CD4-positive, CD25-positive, alpha-beta regulatory T cell (primary cell): Measurements from ENCODE around the gene SEMA4G. TPM values are rescaled to one million over a fixed set of nuclear protein-coding genes. Genes with fewer than 3 reads are reported as not detected.

Experiments used
- ATAC-seq, 2 donors: fragments of 150-1000 bp; cut with Tn5 transposase; one replicate each; pipeline ENCODE4 v1.10.0; 2021; ENCODE audit warnings: low read depth in 2 of 2, moderate number of reproducible peaks in 2 of 2, moderate library complexity in 1 of 2
- DNase-seq, 3 donors: peaks; one replicate each; pipeline versions ENCODE4 v3.0.0 to v3.0.0-alpha.2; 2012 to 2022; ENCODE audit warnings: mixed read lengths in 1 of 3
- H3K27ac ChIP-seq: one replicate; pipeline ENCODE4 v1.7.0; 2013; ENCODE audit warnings: mild to moderate bottlenecking, low read length; ENCODE audit not compliant: insufficient read depth, poor library complexity, severe bottlenecking
- H3K27me3 ChIP-seq: one replicate; pipeline ENCODE4 v1.7.0; 2013; ENCODE audit warnings: low read length; ENCODE audit not compliant: control insufficient read depth, insufficient read depth
- H3K36me3 ChIP-seq: one replicate; pipeline ENCODE4 v1.7.0; 2013; ENCODE audit warnings: mild to moderate bottlenecking, low read length, moderate library complexity; ENCODE audit not compliant: control insufficient read depth, insufficient read depth
- H3K4me1 ChIP-seq: 2 replicates; pipeline ENCODE4 v1.7.0; 2013; ENCODE audit warnings: mild to moderate bottlenecking, low read length; ENCODE audit not compliant: insufficient read depth, control insufficient read depth, poor library complexity, severe bottlenecking
- H3K4me3 ChIP-seq: one replicate; pipeline ENCODE4 v1.7.0; 2013; ENCODE audit warnings: low read depth, mild to moderate bottlenecking, low read length, moderate library complexity
- H3K9me3 ChIP-seq, 2 experiments: 1 replicate in 1 of 2; 2 replicates in 1 of 2; pipeline ENCODE4 v1.7.0; 2013; ENCODE audit warnings: low read length in 2 of 2, mild to moderate bottlenecking in 1 of 2, moderate library complexity in 1 of 2; ENCODE audit not compliant: control insufficient read depth in 2 of 2
- H3K27ac Mint-ChIP-seq, 3 donors: one replicate each; pipeline ENCODE4 v1.8.0; 2020 to 2022; ENCODE audit warnings: mild to moderate bottlenecking in 3 of 3, mixed read lengths in 3 of 3, moderate library complexity in 2 of 3
- H3K27me3 Mint-ChIP-seq: one replicate; pipeline ENCODE4 v1.8.0; 2022; ENCODE audit warnings: mild to moderate bottlenecking, mixed read lengths
- H3K36me3 Mint-ChIP-seq: one replicate; pipeline ENCODE4 v1.8.0; 2020; ENCODE audit warnings: mixed read lengths
- H3K4me1 Mint-ChIP-seq, 4 donors: one replicate each; pipeline ENCODE4 v1.8.0; 2020 to 2022; ENCODE audit warnings: mixed read lengths in 4 of 4, mild to moderate bottlenecking in 1 of 4
- H3K4me3 Mint-ChIP-seq, 4 donors: one replicate each; pipeline ENCODE4 v1.8.0; 2020 to 2022; ENCODE audit warnings: mild to moderate bottlenecking in 4 of 4, mixed read lengths in 4 of 4, moderate library complexity in 3 of 4
- H3K9me3 Mint-ChIP-seq, 7 donors: one replicate each; pipeline ENCODE4 v1.8.0; 2020 to 2022; ENCODE audit warnings: mixed read lengths in 7 of 7, mild to moderate bottlenecking in 3 of 7, moderate library complexity in 2 of 7
- polyA plus RNA-seq, 4 donors: library from polyadenylated mRNA; unstranded; fragments of 300-500 nt; fragmentation: Illumina TruSeq; gene quantifications; one replicate each; pipeline ENCODE4 v1.2.3, GENCODE V29; 2021
- total RNA-seq: library from RNA; stranded (reverse); gene quantifications from one replicate; pipeline ENCODE4 v1.2.3, GENCODE V29; 2022

Gene SEMA4G
- total and polyA plus RNA-seq, 5 donors from 2014 or later: 0.61 to 1.1 TPM; not detected in 3

GRCh38 chr10:100985336-100985735, 16.0 kb downstream of the SEMA4G start:
- DNase-seq (no peak), ATAC-seq (no peak)
- Mint-ChIP-seq H3K4me1 (peaks cover 0 to 58% (median 29%) of the 10 kb centered on the region in 4 donors), H3K27ac (peak overlapping the region in 1 of 3 donors; percentile 15), H3K9me3 (no peaks in the 10 kb centered on the region), H3K36me3 (peaks cover 23% of the 10 kb centered on the region), H3K27me3 (no peaks in the 10 kb centered on the region), H3K4me3 (peak overlapping the region; percentile 35 to 97 (median 70))
- Histone ChIP-seq H3K4me3 (no peak overlapping the region), H3K9me3 (no peaks in the 10 kb centered on the region), H3K27me3 (no peaks in the 10 kb centered on the region), H3K36me3 (peaks cover 22% of the 10 kb centered on the region), H3K4me1 (peaks cover 24% of the 10 kb centered on the region), H3K27ac (no peak overlapping the region)

GRCh38 chr10:100986623-100986951, 17.3 kb downstream of the SEMA4G start:
- peaks cover 0 to 69% (median 36%) of the 10 kb centered on the region in 4 donors for H3K4me1 Mint-ChIP-seq
- peak overlapping the region; percentile 82 for H3K4me3 ChIP-seq
- no peak for DNase-seq

GRCh38 chr10:100986952-100987684, 17.8 kb downstream of the SEMA4G start, which contains the start of the genes MRPL43 and TWNK:
TSS of gene MRPL43 (minus strand) at chr10:100987497. CDS start at chr10:100987443, 54 bp downstream.
TSS of gene TWNK (plus strand) at chr10:100987543. CDS start at chr10:100988211, 668 bp downstream.
- Mint-ChIP-seq H3K4me3 (peak within 1 kb of the TSS; percentile 96 to 99 (median 98)), H3K4me1 (peaks cover 0 to 69% (median 36%) of the 10 kb centered on the region in 4 donors), H3K36me3 (peaks cover 26% of the 10 kb centered on the region), H3K27ac (peak within 1 kb of the TSS; percentile 57 to 92 (median 79)), H3K27me3 (no peaks in the 10 kb centered on the region), H3K9me3 (no peaks in the 10 kb centered on the region)
- peaks cover 27% of the 10 kb centered on the region for H3K4me1 ChIP-seq
- H3K36me3 ChIP-seq: peaks cover 26% of the 10 kb centered on the region
- H3K27me3 ChIP-seq: no peaks in the 10 kb centered on the region
- H3K4me3 ChIP-seq: peak within 1 kb of the TSS; percentile 82
- no peaks in the 10 kb centered on the region for H3K9me3 ChIP-seq
- peak within 1 kb of the TSS; percentile 76 for H3K27ac ChIP-seq
- peak; percentile 78 to 90 (median 87) for DNase-seq
- peak; percentile 93 to 94 for ATAC-seq

More at GRCh38 chr10:100986623-100986951, 17.3 kb downstream of the SEMA4G start:
- peaks cover 28% of the 10 kb centered on the region for H3K36me3 Mint-ChIP-seq
- Histone ChIP-seq H3K9me3 (no peaks in the 10 kb centered on the region), H3K27me3 (no peaks in the 10 kb centered on the region), H3K36me3 (peaks cover 26% of the 10 kb centered on the region), H3K4me1 (peaks cover 27% of the 10 kb centered on the region), H3K27ac (no peak overlapping the region)
- no peaks in the 10 kb centered on the region for H3K27me3 Mint-ChIP-seq
- H3K9me3 Mint-ChIP-seq: no peaks in the 10 kb centered on the region
- H3K4me3 Mint-ChIP-seq: peak overlapping the region; percentile 96 to 99 (median 98)
- no peak for ATAC-seq
- peak overlapping the region in 2 of 3 donors; percentile 79 to 92 for H3K27ac Mint-ChIP-seq

- Histone ChIP-seq H3K27ac (peak overlapping the region; percentile 76), H3K4me1 (peaks cover 27% of the 10 kb centered on the region), H3K4me3 (peak overlapping the region; percentile 82), H3K36me3 (peaks cover 26% of the 10 kb centered on the region), H3K9me3 (no peaks in the 10 kb centered on the region), H3K27me3 (no peaks in the 10 kb centered on the region)
- Mint-ChIP-seq H3K27ac (peak overlapping the region; percentile 57 to 92 (median 79)), H3K4me3 (peak overlapping the region; percentile 96 to 99 (median 98)), H3K4me1 (peaks cover 0 to 67% (median 36%) of the 10 kb centered on the region in 4 donors), H3K9me3 (no peaks in the 10 kb centered on the region), H3K36me3 (peaks cover 21% of the 10 kb centered on the region), H3K27me3 (no peaks in the 10 kb centered on the region)
- peak in 1 of 3 donors; percentile 18 for DNase-seq
- no peak for ATAC-seq
Observed at GRCh38 chr10:100987685-100988049, 18.4 kb downstream of the SEMA4G start.

DNA sequence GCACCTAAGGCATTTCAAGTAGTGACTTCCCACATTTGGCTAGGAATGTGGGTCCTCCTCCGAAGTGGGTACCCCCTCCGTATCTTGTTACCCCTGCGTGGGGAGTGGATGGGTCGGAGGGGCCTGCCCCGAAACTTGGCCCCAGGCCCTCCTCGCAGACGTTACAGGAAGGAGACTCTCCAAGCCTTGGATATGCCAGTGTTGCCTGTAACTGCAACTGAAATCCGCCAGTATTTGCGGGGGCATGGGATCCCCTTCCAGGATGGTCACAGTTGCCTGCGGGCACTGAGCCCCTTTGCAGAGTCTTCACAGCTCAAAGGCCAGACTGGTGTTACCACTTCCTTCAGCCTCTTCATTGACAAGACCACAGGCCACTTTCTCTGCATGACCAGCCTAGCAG, 18.9 kb downstream of the SEMA4G start:
- Mint-ChIP-seq H3K27me3 (no peaks in the 10 kb centered on the region), H3K9me3 (no peaks in the 10 kb centered on the region), H3K27ac (peak overlapping the region; percentile 57 to 92 (median 79)), H3K36me3 (peaks cover 17% of the 10 kb centered on the region), H3K4me1 (peaks cover 0 to 65% (median 35%) of the 10 kb centered on the region in 4 donors), H3K4me3 (peak overlapping the region; percentile 96 to 99 (median 98))
- Histone ChIP-seq H3K27ac (no peak overlapping the region), H3K4me1 (peaks cover 27% of the 10 kb centered on the region), H3K4me3 (peak overlapping the region; percentile 82), H3K36me3 (peaks cover 25% of the 10 kb centered on the region), H3K27me3 (no peaks in the 10 kb centered on the region), H3K9me3 (no peaks in the 10 kb centered on the region)
- DNase-seq: no peak
- no peak for ATAC-seq

DNA sequence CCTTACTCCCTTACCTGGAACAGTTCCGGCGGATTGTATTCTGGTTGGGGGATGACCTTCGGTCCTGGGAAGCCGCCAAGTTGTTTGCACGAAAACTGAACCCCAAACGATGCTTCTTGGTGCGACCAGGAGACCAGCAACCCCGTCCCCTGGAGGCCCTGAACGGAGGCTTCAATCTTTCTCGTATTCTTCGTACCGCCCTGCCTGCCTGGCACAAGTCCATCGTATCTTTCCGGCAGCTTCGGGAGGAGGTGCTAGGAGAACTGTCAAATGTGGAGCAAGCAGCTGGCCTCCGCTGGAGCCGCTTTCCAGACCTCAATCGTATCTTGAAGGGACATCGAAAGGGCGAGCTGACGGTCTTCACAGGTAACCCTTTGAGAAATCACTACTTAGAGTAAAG, 19.8 kb downstream of the SEMA4G start:
- H3K27me3 Mint-ChIP-seq: no peaks in the 10 kb centered on the region
- H3K4me1 Mint-ChIP-seq: peaks cover 0 to 63% (median 34%) of the 10 kb centered on the region in 4 donors
- H3K27ac Mint-ChIP-seq: no peak overlapping the region
- H3K27me3 ChIP-seq: no peaks in the 10 kb centered on the region
- no peak for ATAC-seq
- no peak overlapping the region for H3K4me3 ChIP-seq
- peaks cover 24% of the 10 kb centered on the region for H3K36me3 ChIP-seq
- no peak for DNase-seq
- peak overlapping the region in 2 of 4 donors; percentile 32 to 43 for H3K4me3 Mint-ChIP-seq
- H3K9me3 Mint-ChIP-seq: no peaks in the 10 kb centered on the region
- no peaks in the 10 kb centered on the region for H3K9me3 ChIP-seq
- H3K4me1 ChIP-seq: peaks cover 27% of the 10 kb centered on the region
- H3K27ac ChIP-seq: no peak overlapping the region
- peaks cover 17% of the 10 kb centered on the region for H3K36me3 Mint-ChIP-seq

DNA sequence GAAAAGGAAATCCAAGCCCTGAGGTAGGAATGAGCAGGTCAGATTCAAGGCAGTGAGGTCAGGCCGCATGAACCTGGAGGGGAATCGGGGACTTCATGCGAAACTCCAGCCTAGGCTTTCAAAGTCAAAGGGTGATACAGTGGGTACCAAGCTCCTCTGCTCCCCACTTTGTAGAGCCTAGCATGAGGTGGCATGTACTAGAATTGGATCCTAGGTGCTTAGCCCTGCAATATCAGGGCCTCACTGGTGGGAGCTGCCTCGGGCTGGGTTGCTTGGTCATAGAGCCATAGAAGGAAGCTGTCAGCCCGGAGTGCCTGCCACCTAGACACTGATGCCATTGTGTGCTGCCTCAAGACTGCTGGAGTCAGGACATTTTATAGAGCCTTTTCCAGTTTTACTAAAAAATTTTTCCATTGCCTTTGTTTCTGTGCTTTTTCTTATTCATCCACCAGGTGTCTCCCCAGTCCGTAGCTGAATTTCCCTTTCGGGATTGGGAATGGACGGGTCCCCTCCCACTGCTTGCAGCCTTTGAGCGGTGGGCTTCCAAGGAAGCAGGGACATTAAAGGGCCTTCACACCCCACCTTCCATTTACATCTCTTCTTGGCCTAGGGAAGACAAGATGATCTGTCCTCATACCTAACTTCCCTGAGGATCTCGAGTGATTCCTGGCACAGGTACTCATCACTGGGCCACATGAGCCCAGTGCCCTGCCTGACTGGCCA, 24.8 kb downstream of the SEMA4G start:
- peaks cover 21% of the 10 kb centered on the region for H3K36me3 Mint-ChIP-seq
- Histone ChIP-seq H3K27ac (no peak overlapping the region), H3K27me3 (no peaks in the 10 kb centered on the region), H3K4me3 (no peak overlapping the region), H3K36me3 (peaks cover 24% of the 10 kb centered on the region), H3K4me1 (peaks cover 32% of the 10 kb centered on the region), H3K9me3 (no peaks in the 10 kb centered on the region)
- DNase-seq (no peak), ATAC-seq (no peak)
- no peaks in the 10 kb centered on the region for H3K9me3 Mint-ChIP-seq
- peak overlapping the region; percentile 75 to 89 (median 86) for H3K27ac Mint-ChIP-seq
- peak overlapping the region in 2 of 4 donors; percentile 90 to 96 for H3K4me3 Mint-ChIP-seq
- H3K27me3 Mint-ChIP-seq: no peaks in the 10 kb centered on the region
- peaks cover 5 to 44% (median 25%) of the 10 kb centered on the region in 4 donors for H3K4me1 Mint-ChIP-seq
